Endothelial cell of hepatic sinusoid (primary cell): ENCODE data around the gene SORBS2.

Experiments
- in situ Hi-C: cut with HindIII; loops from 2 replicates; pipeline ENCODE4 v1.10.0; 2017; ENCODE audit warnings: low sequenced_read_pairs

The SORBS2 gene

DNA sequence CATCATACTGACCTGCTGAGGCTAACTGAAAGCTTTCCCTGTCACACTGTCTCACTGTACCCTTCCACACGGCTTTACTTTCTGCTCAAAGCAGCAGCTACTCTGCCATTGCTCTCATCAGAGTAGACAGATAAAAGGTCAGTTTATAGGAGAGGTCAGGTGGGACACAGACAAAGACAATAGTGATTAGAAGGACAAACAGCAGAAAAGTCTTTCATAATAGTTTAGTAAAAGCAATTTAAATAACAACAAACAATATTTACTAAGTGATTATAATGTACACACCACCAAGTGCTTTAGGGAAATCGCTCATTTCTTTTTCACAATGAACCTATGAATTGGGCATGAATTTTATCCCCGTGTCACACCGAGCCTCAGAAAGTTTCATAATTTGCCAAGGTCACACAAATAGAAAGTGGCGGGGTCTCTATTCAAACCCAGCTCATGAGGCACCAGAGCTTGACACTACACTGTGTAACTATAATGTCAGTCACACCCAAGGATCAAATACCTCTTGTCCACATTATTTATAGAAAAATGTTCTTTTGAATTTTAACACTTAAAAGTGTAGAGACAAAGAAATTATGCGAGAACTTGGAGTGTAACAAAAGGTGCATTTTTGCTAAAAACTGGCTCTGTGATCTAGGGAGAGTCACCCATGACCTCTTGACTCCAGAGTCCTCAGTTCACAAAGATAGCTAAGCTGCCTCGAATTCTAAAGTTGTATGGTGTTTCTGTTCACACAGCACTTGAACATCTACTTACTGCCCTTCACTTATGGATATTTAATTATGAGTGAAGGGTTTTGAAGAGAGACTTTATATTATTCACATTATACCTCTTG, 24.5 kb upstream of the SORBS2 start:
- in situ Hi-C loops, result loop anchor here (5.0 kb wide), 1 partner anchor 181 kb away; no protein-coding TSS in a partner anchor

DNA sequence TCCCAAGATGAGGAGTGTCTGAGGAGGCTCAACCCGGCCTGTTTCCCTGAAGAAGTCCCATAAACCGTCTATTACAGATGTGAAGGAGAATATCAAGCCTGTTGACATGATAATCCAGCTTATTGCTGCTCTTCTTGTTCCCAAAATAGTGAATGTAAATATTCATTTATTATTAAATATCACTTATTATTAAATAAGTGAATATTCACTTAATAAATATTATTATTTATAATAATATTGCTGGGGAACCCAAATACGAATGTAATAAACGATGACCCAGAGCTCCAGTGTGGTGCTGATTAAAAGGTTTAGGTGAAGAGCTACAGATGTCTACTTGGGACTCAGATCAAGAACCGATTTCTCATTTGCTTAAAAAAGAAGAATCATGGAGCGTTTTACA, 23.8 kb upstream of the SORBS2 start:
- in situ Hi-C loops, result loop anchor here (5.0 kb wide), 1 partner anchor 181 kb away; no protein-coding TSS in a partner anchor

DNA sequence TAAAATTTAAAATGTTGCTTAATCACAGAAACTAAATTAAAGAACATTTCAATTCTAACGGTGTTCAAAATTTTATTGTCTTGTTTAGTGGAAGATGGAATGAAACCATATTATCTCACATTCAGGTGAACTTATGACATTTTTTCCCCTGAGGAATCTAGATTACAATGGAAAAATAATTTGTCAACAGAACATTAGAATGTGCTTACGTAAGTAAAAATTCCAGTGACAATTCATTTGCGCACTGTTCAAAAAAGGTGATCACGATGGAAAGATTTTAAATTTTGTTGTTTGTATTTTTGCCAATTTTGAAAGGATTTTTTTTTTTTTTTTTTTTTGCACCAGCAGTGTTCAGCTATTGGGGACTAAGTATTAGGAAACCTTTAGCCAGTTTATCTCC, 23.3 kb upstream of the SORBS2 start:
- in situ Hi-C loops, result loop anchor here (5.0 kb wide), 1 partner anchor 182 kb away; no protein-coding TSS in a partner anchor

DNA sequence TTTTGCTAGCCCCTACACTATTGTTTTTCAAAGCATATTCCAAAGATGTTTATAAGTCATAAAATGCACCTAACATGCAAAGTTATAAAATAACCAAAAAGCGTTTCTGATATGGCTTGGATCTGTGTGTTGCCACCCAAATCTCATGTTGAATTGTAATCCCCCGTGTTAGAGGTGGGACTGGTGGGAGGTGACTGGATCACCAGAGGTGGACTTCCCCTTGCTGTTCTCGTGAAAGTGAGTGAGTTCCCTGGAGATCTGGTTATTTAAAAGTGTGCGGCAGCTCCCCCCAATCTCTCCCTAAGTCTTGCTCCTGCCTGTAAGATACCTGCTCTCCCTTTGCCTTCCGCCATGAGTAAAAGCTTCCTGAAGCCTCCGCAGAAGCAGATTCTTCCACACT, 22.8 kb upstream of the SORBS2 start:
- in situ Hi-C loops, result loop anchor here (5.0 kb wide), 1 partner anchor 183 kb away; no protein-coding TSS in a partner anchor

DNA sequence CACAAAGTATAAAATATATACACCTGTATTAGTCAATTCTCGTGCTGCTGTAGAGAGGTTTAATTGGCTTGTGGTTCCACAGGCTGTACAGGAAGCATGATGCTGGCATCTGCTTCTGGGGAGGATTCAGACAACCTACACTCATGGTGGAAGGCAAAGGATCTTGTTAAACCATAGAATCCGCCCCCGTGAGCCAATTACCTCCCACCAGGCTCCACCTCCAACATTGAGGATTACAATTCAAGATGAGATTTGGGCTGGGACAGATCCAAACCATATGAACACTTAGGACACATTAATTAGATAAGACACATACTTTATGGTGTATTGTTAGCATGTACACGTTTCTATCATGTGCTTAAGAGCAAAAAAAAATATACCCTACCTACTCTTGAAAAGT, 22.1 kb upstream of the SORBS2 start:
- in situ Hi-C loops, result no loop called here

DNA sequence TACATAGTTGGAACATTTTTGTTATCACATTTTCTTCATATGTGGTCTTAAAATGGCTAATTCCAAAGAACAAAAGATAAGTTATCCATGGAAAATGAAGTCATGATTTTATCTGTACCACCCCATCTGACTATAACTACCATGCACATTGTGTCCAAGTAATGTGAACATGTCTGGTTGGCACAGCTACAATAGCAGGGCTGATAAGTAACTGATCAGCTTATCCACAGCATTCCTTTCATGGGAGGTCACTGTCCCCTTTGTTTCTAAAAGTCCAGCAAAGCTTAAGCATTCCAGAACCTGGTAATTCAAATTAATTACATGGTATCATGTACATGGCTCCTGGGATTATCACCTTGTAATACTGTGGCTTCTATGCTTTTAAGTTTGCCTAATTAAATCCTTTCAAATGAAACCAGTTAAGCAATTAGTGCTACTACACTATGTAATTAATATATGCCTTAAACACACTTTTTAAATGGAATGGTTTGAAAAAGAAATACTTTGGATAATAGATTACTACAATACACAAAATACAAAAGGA, 21.1 kb upstream of the SORBS2 start:
- in situ Hi-C loops, result no loop called here

DNA sequence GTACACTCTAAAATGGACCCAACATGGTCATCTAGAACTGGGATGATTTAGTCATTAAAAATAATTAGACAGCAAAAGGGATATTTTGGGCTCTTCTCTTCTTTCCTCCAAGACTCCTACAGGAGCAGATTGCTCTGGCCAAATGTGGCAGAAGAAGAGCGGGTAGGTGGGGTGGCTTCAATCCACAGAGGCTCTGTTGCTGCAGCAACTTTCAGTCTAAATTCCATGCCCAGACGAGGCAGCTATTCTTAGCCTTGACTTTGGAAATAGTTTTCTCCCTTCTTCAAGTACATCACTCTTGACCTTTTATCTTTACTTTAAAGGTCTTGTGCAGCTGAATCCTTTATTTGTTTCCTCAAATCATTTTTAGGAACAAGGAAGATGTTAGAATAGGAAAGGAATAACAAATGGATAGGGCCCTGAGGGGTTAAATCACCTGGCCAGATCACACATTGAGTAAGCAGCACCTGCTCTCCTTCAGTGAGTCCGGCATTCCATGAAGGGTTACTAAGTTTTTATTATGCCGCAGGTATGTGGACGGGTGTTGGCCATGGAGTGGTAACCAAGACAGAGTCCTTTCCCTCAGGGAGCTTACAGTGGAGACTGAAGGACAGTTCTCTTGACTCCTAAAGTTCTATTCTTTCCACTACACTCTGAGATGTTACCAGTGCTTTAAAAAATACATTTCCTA, 19.3 kb upstream of the SORBS2 start:
- in situ Hi-C loops, result no loop called here

DNA sequence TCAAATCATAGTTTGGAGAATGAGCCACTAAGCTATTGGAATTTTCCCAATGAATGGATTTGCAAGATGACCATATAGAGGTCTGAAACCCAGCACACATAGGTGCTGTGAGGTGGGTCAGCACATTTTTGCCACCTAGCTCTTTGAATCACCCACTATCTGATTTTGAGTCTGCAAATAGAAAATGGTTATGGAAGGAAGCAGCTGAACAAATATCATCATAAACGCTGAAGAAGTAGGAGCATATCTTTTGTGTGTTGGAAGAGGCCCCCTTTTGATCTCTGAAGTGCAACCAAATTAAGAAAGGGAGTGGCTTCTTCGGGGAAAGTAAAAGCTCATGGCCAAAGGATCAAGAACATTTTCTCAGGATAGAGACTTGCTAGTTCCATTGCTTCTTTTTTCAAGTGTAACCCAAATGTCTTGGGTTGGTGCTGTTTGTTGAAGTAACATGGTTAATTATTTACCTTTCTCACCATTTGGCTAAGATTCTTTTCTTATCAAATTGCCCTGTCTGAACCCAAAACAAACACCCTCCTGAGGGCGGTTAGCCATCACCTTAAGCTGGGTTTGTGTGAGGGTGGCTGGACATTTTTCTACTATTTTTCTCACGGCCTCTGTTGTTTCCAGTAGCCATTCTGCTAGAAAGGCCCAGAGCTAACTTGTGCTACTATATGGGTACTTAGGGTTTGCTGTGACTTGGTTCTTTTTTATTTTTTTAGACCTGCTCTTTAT, 18.4 kb upstream of the SORBS2 start:
- in situ Hi-C loops, result no loop called here

DNA sequence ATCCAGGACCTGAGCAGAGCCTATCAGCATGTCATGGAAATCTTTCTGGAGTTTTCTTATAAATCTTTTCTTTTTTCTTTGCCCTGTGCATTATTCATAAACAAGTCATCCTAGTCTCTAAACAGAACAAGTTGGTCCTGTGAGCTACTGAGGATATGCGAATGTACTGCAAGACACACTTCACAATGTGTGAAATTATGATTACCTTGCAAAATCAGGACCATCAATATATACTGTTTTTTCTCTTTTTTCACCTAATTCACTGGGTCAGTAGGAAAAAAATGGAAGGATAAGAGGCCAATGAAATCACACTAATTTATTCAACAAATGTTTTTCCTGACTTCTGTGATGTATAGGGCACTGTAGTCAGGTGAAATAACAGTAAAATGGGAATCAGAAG, 14.4 kb upstream of the SORBS2 start:
- in situ Hi-C loops, result no loop called here

DNA sequence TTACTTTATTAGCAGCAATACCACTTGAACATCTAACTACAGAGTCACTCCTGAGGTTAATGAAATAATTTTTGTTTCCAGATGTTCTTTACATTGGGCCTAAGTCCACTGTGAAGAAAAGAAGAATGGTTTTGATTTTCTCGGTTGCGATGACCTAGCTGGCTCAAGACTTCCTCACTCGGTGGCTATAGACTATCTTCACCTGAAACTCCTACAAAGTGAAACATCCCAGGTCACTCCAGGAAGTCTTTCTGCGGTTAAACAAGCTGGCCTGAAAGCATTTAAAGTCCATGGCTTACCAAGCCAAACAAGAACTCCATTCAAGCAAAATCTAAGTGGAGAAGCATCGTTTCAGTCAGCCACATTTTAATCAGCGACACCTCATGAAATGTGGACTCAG, 13.7 kb upstream of the SORBS2 start:
- in situ Hi-C loops, result no loop called here

DNA sequence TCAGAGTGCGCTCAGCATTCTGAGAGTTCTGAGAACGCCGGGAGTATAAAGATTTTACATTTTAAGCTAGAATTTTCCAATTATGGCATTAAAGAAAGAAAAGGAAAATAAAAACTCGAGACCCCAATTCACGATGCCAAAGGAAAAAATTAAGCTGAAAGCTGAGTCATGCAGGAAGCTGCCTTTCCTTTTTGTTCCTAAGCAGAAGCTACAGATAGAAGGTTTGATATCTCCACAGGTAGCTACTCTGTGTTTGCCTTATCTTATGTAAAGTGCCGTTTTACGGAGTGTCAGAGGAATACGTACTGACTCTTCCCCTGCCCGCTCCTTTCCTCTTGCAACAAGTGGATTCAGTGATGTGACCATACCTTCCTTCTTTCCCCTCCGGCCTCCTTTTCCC, 10.8 kb upstream of the SORBS2 start:
- in situ Hi-C loops, result no loop called here

DNA sequence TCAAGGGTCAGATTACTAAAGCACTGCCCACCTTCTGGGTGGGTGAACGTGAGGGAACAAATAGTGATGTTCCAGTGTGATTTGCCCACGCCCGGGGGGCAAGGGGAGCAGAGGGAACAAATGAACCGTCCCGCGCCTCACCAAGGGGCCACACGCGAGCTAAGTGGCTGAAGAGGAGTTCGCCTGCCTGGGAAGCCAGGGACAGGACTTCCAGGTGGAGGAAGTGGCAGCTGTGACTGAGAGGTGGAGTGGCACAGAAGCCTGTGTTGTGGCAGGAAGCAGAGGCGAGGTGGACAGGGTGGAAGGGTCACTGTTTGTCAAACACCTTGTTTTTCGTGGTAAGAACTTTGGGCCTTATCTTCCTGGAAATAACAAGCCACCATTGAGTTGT, 9.0 kb upstream of the SORBS2 start:
- in situ Hi-C loops, result no loop called here

DNA sequence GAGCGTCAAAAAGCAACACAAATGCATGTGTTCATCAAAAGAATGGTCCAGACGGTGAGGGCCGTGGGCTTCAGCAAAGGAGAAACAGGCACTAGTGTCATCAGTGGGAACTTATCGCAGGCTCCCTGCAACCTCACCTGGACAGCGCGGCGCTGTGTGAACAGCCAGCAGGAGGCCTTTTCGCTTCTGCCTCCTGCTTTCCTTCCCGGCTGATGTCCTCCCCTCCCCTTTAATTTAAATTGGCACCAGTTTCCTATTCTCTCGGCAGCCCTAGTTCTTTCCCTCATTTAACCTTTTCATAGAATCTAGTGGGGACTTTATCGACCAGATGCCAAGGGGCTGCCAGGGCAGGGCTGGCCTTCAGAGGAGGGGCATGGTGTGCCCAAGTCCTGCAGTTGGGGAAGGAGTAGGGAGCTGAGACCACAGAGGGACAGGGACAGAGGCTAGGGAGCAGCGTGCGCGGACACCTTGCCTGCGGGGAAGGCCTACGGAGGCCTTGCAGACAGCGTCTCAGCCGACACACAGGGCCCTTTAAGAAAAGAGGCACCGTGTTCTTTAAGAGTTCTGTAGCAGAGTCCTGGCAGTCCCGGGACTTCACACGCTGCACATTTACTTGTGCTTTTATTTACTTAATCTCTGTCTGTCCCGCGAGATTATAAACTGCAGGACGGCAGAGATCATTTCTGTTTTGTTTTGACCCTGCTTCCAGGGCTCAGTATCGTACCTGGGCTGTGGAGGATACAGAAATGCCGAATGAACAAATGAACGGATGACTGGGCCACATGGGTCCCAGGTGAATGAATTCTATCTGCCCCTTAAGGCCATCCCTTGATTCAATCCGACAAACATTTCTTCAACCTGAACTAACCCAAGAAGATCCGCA, 8.4 kb upstream of the SORBS2 start:
- in situ Hi-C loops, result no loop called here

DNA sequence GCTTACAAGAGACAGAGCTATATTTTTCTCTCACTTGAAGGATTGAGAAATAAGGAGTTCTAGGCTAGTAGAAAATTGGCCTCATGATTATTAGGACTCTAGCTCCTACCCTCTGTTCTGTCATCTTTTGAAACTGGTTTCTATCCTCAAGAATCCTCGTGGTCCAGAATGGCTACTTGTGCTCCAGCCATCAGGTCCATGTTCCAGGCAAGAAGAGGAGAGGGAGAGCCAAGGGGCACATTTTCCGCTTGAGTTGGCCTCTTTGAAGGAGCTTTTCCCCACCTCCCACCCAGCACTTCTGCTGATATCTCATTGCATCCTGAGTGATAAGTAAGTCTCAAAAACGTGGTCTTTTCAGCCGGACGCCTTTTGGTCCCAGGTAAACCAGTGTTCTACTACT, 7.2 kb upstream of the SORBS2 start:
- in situ Hi-C loops, result no loop called here

DNA sequence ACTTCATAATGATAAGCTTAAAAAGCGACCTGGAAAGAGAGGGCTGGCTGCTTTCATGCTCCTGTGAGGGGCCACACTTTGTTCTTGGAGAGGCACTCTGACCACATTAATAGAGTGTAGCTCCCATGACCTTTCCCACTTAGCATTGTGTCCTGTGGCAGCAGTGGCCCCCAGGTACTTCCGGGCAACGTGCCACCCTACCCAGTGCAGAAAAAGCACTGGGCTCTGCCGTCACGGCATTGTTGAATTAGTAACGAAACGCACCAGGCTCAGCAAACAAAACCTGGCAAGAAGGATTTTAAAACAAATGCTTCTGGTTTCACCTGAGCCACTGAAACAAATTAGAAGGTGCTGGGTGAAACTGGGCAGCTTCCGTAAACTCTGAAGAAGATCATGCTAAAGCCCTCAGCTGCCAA, 5.4 kb upstream of the SORBS2 start:
- in situ Hi-C loops, result no loop called here

DNA sequence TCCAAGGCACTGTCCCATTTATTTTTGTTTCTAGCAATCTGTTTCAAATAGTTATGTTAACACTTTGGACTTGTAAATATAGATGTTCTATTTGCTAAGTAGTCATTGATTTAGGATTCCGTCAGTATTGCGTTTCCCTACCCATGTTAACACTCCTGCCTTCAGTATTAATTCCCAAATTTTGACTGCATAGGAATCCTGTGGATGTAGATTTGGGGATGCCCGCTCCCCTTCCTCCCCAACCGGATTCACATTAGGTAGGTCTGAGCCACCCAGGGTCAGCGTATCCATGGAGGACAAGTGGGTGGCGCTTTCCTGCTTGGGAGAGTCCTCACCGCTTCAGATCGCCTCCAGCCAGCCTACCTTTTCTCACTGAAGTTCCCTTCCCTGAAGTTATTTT, 1.1 kb upstream of the SORBS2 start:
- in situ Hi-C loops, result no loop called here

DNA sequence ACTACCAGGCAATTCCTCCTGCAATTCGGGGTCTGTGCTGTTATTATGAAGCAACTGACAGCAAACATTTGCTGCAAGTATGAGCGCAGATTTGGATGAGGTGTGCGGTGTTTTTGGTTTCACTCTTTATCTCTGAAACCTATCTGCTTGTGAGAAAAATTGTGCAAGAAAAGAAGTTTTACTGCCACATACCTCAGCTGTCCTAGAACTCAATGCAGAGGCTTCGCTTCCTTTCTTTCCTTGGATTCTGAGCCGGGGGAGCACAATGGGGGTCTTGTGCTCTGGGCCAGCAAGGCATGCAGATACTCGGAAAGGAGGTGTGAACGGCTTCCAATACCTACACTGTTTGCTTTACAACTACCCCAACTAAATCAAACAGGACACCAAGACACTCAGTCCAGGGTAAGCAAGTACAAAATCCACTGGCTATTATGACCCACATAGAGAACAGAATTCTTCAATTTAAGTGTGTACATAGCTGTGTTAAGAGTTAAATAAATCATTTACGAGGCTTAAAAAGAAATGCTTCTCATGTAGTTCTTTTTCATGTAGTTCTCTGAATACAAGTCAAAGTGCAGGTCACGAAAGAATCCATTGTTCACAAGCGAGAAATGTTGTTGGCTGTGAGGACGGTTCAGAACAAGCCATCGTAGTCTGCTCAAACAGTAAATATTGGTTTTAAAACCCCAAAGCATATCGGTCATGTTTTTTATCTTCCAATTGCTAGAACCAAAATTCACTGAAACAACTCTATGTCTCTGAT, 1.1 kb downstream of the SORBS2 start:
- in situ Hi-C loops, result no loop called here

DNA sequence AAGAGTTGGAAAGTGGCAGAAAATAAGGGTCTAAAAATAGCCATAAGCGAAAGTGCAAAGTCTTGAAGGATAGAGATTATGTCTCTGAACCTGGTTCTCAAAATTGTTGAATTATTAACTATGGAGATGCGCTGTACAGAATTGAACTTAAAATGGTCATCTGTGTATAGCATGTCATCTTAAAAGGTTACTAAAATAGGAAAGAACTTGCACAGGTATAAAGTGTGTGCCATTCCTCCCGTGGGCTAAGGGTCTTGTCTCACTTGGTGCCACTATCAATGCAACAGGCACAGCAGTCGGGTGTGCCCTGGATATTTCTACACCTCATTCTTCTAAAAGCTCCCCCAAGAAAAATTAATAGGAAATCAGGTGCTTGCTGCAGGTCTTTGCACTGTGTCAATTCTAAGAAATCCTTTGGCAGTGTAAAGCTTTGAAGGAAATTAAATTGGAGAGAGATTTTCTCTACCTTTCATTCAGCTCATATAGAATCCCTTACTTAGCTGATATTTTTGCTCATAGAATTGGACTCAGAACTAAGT, 2.4 kb downstream of the SORBS2 start:
- in situ Hi-C loops, result no loop called here

DNA sequence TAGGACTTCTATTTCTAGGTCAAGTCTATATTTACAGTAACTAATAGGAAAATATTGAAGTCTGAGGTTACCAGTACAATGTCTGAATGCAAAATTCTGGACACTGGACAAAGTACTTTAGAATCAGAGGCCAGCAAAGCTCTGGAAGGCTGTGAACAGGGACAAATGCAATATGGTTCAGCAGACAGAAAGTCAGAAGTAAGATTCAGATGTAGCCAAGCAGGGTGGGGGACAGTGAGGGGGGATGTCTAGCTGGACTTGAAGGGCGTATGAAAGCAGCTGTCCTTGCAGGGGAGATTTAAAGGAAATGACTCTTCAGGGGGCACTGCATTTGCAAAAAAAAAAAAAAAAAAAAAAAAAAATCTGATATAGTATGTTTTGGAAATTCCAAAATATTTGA, 2.9 kb downstream of the SORBS2 start:
- in situ Hi-C loops, result no loop called here
